ENCODE measurements around the gene DPF3.

DNA sequence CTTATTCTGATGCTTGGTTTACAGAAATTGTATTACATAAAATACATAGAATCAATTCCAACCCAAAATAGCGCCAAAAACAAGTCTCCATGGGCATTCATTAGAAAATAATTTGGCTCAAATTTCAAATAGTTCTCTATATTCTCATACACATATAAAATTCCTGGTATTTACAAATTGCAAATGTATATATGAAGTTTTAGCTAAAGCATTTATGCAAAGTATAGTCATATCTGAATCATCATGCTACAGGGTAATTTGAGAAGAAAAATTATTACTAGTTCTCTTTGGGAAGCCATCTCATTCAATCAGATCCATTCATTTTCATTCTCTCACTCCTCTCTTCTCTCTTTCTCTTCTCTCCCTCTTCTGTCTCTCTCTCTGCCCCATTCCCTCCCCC is 257.8 kb downstream of the DPF3 start:
- TF ChIP-seq, protein P1, sequence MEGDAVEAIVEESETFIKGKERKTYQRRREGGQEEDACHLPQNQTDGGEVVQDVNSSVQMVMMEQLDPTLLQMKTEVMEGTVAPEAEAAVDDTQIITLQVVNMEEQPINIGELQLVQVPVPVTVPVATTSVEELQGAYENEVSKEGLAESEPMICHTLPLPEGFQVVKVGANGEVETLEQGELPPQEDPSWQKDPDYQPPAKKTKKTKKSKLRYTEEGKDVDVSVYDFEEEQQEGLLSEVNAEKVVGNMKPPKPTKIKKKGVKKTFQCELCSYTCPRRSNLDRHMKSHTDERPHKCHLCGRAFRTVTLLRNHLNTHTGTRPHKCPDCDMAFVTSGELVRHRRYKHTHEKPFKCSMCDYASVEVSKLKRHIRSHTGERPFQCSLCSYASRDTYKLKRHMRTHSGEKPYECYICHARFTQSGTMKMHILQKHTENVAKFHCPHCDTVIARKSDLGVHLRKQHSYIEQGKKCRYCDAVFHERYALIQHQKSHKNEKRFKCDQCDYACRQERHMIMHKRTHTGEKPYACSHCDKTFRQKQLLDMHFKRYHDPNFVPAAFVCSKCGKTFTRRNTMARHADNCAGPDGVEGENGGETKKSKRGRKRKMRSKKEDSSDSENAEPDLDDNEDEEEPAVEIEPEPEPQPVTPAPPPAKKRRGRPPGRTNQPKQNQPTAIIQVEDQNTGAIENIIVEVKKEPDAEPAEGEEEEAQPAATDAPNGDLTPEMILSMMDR (IDR thresholded peaks at IDR 0.05; ENCODE audit: low read depth, low read length, poor library complexity, severe bottlenecking): no peak
- TF ChIP-seq EZH2phosphoT487 (IDR thresholded peaks at IDR 0.05; ENCODE audit: borderline replicate concordance, low read length): no peak
